NCI-H69 (cell line): ENCODE data around the gene WNT3A.

Experiments used
- DNase-seq: peaks from one replicate; lab custom pipeline; 2025; lab: John Stamatoyannopoulos, UW

The WNT3A gene

DNA sequence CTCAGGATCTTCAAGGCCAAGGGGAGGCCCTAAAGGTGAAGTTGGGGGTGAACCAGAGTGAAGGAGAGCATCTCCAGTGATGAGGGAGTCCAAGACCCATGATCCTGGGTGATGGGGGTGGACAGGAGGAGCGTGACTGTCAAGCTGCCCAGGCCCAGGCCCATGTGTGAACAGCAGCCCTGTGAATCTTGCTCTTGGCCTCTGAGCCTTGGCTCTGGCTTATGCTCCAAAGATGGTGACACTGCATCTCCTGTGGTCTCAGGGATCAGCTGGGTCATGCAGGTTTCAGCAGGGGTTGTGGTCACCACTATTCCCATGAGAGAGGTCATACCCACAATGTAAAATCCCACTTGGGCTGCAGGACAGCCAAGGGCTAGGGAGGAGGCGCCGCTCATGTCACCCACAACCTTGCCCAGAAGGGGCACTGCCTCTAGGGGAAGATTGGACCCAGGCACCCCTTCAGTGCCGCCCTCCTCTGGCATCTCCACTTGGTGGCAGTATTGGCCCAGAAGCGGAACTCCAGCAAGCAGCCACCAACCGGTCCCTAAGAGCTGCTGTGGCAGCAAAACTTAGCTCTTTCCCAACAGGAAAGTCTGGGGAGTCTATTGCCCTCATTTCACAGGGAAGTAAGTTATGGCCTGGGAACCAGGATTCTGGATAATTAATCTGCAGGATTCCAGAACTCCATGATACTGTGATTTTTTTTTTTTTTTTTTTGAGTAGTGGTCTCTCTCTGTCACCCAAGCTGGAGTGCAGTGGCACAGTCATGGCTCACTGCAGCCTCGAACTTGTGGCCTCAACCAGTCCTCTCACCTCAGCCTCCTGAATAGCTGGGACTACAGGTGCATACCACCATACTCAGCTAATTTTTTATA is 7.5 kb upstream of the WNT3A start:
- DNase-seq = peak; percentile 82

DNA sequence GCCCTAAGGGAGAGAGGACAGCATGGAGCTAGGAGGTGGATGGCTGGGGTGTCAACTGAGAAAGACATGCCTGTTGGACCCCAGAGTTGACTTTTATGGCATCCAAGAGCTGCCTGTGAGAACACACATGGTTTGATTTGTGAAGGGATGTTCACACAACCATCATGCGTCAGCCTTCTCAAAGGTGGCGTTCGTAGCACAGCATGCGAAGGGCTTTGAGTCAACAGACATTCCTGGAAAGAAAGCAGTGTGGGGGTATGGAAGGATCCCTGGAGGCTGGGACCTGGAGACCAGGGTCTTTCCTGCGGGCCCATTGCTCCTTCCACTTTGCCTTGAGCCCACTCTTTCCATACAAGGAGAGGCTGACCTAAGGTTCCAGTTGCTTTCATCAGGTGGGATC is 6.4 kb upstream of the WNT3A start:
- no peak for DNase-seq

DNA sequence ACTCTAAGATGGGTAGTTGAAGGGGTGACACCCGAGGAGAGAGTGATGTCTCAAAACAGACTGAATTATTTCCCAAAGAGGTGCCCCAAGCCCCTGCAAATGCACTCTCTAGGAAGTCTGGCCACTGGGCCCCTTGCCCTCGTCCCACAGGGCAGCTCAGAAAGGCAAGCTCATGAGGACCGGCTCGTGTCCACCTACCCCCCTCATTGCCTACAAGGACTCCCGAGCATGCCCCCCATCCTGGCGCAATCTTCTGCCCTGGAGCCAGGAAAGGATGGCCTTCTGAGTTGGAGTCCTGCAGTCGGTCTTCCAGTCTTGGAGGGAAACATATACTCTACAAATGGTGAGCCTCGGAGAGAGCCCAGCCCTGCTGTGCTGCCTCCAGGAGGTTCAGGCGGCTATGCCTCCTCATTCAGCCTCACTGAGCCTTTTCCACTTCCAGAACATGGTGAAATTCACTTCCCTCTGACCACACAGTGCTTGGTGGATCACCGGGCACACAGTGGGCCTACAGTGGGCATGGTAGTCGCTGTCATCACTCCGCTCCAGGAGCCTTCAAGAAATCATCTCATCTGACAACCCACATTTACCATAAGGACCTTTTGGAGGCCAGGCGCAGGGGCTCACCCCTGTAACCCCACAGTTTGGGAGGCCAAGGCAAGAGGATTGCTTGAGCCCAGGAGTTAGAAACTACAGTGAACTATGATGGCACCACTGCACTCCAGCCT is 5.8 kb upstream of the WNT3A start:
- DNase-seq = no peak

DNA sequence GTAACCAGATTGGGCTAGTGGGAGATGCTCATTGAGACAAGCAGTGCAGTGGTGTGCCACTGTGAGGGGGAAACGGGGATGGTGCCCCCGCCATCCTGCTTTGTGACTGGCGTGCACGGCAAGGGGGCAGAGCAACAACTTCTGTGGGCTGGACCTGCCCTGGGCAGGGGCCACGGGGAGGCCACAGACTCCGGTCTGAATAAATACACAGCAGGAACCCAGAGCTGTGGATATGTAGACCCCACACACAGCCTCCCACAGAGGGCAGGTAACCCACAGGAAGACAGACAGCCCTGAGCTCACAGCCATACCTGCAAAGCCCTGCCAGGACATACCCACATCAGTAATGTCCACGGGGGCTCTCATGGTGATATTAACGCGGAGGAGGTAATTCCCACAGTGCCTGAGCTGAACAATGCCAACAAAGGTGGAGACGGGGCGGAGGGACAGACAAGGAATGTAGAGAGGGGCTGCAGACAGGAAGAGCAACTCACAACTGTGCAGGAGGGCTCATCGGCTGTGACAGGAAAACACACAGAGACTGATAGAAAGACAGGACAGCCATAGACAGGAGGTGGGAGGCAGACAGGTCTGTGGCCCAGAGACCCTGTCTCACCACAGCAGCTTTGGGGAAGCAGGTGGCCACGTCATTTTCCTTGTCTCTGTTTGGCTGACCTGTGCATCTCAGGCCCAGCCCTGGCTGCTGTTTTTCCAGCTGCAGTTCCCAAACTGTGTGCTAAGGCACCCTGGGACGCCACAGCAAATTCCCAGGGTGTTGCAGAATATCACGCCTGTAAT is 4.9 kb upstream of the WNT3A start:
- DNase-seq = no peak

DNA sequence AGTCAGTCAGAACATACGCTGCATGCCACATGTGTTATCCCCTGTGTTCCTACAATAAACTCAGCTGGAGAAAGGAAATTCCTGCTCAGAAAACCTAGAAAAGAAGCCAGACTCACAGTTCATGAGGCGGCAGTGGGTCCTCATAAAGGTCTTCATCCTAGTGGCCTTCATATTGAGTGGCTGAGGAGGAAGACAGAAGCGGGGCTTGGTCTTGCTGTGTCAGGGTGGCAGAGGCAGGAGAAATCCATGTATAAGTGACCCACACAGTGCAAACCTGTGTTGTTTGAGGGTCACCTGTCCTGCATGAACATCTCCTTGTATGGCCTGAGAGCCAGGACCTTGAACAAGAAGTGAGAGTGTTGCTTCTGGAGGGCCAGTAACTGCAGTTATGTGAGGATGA is 4.0 kb upstream of the WNT3A start:
- no peak for DNase-seq

DNA sequence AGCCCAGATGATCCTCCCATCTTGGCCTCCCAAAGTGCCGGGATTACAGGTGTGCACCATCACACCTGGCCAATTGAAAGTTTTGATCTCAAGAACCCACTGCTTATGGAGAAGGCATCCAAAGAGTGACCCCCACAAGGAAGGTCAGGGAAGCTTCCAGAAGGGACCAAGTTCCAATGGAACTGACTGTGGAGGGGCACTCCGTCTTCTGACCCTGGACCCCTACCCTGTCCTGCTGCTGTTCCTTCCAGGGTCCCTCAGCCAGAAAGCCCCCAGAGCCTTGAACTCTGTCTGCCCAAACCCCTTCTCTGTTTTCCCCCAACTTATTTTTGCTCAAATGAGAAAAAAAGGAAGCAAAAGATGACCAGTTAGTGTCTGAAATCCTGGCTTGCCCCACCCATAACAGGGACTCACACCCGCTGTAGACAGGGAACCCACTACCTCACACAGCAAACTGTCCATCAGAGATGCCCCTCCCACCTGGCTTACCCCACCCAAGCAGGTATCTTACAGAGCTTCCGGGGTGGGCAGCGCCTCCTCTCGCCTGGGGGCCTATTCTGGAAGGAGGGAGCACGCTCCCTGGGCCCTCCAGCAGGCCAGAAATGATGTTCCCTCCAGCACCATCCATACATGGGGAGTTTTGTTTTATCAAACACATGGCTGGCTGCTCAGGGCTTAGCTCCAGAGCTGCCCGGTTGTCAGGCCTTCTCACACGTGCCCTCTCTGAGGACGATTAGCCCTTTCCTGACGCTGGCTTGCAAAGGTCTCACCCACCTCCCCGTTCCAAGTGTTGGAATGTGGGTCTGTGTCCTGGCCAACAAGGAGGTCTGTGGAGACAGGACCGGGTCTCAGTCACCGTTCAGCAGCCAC is 3.1 kb upstream of the WNT3A start:
- no peak for DNase-seq

DNA sequence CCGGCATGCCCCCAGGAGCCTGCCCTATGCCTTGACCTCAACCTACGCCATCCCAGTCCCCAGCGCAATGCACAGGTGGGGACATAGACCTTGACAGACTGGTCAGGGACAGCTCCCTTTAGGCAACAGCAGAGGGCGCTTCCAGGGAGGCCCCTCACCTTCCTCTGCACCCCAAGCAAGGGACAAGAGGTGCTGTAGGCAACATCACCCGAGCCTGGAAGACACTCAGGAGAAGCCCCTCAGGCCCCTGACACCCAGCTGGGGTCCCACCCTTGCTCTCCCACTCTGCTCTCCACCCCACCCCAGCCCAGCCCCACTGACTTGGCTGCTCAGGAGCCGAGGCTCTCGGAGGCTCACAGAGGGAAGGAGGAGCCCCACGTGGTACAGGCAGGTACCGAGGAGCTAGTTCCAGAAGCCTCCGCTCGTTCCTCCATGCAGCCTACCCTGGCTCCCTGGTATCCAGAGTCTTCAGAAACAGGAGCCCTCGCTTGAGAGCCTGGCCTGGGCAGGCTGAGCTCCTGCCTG is 2.4 kb upstream of the WNT3A start:
- peak; percentile 59 for DNase-seq

DNA sequence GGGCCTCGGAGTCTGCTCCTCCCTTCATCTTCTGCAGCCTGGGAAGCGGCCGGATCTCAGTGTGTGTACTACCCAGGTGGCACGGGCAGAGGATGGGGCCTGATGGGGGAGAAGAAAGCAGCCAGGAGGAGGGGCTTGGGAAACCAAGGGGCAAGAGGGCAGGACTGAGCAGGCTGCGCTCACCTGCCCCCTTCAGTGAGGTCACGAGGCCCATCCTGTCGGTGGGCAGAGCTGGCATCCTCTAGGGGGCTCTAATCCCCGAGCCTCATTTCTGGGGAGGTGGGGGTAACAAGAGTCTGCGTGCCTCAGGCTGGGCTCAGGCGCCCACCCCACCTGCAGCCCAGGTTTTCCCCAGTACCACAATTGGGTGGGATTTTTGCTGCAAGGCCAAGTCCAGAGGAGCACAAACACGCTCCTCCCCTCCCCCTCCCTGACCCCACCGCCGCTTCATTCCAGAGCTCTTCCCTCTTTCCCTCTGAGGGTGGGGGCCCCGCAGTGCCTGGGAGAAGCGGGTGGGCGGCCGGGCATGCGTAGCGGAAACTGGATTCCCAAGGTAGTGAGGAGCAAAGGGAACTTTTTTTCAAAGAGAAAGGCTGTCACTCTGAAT is 1.8 kb upstream of the WNT3A start:
- no peak for DNase-seq

DNA sequence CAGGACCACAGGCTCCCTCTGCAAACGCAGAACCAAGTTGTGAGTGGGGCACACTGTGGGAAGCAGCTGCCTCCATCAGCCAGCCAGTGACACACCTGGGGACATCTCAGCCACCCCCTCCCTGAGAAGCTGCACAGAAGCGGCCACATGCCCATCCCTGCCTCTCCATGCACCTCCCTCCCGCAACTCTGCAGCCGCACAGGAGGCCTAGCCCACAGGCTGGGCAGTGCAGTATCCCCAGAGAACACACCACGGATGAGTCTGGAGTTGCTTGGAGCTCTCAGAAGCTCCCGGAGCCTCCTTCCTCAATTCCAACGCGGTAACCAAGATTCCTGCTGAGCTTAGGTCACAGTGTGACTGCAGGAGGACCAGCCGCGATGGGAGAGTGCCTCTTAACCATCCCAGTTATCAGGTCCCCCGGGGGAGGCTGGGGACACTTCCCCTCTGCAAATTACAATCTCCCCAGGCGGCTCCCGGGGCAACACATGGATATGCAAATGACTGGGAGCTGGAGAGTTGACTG is 1.2 kb upstream of the WNT3A start:
- no peak for DNase-seq

DNA sequence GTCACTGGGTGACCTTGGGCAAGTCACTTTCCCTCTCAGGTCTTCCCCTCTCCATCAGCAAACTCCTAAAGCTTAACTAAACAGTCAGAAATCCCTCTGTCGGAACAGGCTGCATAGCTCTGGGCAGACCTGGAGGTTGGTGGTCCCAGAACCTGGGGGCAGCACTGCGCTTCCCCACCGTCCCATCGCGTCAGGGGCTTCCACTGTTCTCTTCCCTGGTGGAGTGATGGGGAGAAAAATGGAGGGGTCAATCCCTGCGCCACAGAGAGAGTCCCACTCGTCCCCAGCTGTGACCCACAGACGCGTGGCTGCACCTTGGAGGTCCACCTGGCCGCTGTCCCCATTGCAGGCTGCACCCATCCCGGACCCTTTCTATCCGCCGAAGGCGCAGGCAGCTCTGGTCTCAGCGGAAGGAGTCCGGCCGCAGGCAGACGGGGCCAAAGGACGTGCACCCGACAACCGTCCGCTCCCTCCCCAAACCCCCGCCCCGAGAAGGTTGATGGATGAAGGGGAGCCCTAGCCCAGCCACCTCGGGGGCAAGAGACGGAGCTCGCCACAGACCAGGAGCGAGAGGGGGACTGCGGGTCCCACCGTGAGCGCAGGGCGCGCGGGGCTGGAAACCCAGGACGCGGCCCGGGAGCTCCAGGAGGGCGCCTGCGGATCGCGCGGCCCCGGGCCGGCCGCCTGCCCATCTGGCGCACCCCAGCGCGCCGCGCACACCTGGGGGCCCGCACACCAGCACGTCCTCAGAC is 588 bp upstream of the WNT3A start:
- peak; percentile 30 for DNase-seq

DNA sequence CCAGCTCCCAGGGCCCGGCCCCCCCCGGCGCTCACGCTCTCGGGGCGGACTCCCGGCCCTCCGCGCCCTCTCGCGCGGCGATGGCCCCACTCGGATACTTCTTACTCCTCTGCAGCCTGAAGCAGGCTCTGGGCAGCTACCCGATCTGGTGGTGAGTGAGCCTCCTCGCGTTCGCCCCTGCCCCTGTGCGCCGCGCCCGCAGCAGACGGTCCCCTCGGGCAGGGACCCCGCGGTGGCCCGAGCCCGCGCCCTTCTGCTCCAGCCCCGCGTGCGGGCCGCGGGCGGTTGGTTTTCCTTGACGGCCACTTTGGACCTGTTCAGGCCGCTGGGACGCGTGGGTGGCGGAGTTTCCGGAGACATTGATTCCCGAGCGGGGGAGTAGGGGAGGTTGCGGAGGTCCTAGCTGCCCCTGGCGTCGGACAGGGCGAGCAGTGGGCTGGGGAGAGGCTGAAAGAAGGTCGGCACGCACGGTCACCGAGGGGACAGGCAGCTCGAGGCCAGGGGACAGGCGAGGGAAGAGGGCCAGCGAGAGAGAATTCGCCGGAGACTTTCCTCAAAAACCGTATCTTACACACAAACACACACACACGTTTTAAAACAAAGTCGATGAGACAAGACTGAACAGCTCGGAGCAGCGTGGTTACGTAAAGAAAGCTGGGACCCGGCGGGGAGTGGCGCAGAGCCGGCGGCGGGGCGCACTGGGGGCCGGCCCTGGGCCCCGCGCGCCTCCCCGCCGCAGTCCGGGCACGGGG is 427 bp downstream of the WNT3A start:
- peak; percentile 42 for DNase-seq

DNA sequence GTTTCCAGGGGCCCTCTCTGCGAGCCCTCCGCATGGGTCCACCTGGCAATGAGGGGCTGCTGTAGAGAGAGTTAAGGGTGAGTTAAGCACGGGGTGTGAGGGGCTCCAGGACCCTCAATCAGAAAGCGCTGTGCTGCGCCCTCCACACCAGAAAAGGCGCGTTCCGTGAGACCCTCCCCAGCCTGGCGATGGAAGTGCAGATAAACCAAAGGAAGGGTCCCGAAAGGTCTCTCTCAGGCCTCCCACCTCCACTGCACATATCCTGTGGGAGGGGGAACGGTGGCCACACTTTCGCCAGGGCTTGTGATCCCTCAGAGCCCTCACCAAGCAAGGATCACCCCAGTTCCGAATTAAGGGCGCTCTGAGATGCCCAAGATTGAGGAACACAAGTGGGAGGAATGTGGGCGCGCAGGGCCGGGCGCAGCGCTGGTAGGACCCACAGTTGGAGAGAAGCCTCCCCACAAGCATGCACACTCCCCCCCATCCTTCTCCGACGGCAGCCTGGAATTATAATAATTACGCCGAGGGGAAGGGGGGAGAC is 1.1 kb downstream of the WNT3A start:
- no peak for DNase-seq

DNA sequence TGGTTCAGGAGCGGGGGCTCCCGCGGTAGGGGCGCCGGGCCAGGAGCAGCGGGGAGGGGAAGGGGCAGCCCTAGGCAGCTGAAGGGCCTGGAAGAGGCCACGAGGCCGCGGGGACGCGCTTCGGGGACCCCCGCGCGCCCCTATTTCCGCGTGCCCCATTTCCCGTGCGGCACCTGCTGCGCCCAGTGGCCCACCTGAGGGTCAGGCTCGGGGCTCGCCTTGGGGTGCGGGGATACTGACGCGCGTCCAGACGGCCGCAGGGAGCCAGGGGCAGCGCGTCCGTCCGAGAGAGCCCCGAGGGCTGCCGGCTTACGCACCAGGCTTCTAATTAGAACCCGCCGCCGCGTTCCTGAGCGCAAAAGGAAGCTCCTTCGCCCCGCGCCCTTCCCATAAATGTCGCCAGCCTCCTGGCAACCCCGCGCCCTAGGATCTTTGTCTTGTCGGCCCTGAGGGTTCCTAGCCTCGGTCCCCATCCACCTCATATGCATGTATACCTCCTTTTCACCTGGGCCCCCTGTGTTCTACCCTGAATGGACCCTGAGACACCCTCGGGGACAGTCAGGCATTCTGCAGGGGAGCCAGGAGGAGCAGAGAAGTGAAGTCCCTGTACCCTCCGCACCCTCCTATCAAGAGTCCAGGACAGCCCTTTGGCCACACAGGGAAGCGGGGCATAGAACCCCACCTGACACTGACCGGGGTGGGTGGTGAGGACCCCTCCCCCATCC is 1.8 kb downstream of the WNT3A start:
- DNase-seq = peak; percentile 30

DNA sequence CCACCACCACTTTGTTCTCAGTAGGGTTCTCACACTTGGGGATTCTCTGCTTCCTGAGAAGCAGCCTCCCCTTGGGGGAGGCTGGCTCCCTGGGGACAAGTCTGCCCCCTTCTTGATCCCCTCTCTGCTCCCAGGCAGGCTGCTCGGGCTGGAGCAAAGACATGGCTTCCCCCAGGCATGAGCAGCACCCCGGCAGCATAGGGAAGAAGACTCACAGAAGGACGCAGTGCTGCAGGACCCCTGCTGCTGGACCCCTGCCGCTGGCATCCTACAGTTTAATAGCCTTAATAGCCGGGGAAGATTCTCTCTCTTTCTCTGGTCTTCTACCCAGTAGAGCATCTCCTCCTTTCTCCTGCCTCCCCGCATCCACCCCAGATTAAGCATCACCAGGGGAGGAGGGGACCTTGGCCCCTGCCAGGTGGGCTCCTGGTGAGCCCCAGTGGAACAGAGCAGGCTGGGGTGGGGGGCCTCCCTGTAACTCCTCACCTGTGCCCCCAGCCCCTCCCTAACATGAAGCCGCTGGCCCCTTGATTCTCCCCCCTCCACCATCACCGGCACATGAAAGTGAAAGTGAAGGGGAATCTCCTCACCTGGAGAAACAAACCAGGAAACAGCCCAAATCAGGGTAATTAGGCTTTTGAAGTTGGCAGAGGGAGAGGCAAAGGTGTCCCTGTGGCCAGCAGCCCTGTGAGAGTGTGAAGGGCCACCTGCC is 2.5 kb downstream of the WNT3A start:
- peak; percentile 35 for DNase-seq

DNA sequence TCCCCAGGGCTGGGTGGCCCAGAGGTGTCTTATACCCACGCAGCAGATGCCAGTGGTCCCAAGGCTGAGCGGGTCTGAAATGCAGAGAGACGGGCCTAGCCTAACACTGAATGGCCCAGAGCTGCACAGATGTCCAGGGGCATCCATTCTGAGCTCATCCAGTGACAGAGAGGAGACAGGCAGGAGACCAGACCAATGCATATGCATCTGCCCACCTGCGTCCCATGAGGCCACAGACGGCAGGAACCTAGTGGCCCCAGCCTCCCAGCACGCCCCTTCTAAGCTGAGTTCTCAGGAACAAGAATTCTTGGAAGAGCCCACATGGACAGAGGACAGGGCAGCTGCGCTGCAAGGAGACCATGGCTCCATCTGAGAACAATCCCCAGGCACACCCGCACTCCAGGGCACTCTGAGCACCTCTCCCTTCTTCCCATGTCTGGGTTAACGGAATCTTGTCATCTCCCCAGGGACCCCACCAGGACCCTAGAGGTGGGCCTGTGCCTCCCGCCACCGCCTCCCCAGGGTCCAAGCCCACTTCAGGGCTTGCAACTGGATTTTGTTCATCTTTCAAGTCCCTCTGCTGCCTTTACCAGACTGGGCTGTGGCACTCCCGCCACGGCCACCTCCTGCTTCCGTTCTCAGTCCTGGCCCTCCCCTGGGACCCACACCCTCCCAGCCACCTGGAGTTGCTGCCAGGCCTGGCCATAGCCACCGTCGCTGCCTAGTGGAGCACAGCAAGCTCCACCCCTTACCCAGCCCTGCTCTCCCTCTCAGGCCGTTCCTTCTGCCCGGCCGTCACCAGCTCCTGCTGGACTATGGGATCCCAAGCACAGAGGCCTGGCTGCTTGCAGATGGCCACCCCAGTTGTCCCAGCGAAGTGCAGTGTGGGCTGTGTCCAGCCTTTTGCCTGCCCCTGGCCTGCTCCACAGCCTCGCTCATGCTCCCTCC is 3.3 kb downstream of the WNT3A start:
- peak; percentile 64 for DNase-seq

DNA sequence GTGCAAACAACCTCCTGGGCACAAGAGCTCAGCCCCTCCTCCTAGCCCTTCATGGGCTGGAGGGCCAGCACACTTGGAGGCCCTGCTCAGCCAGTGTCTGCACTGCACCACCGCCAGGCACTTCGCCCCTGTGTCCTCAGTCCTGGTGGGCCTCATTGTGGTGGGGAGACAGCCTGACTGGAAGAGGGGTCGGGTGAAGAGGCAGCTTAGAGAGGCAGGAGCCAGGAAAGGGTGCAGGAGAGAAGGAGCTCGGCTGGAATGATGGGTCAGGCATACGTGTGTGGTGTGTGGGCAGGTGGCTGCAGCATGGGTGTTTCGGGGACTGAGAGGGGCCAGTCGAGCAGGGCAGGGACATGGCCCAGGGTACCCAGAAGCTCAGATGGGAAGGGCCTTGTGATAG is 4.1 kb downstream of the WNT3A start:
- no peak for DNase-seq
